Hematopoietic multipotent progenitor cell treated with erythropoietin and hydrocortisone succinate and interleukin-3 and kit ligand, for 8 days (in vitro differentiated cells): Measurements from ENCODE around the gene EVC.
"Not testable (repeated sequence)": the region's sequence is repeated elsewhere in the genome, so short reads cannot be mapped to it uniquely, and the experiment has no call there.

Experiments
- DNase-seq: peaks from one replicate; pipeline ENCODE4 v3.0.0-alpha.2; 2015

EVC gene

DNA sequence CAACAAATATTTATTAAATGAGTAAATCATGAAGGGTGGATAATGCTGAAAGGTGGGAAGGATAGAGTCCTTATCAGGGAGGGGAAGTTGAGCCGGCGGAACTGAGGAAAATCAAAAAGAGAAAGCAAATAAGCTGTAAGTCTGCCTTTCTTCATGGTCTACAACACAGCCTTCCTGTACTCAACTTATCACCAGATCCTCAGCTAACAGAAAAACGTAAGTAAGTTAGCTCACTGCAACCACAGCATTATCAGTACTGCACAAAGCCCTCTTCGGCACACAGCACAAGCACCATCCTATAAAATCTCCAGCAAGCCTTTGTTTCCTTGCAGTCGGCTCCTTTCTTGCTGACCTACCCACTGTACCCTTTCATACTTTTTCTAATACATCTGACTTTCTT lies 111.6 kb downstream of the EVC start:
- DNase-seq: peak; percentile 88

DNA sequence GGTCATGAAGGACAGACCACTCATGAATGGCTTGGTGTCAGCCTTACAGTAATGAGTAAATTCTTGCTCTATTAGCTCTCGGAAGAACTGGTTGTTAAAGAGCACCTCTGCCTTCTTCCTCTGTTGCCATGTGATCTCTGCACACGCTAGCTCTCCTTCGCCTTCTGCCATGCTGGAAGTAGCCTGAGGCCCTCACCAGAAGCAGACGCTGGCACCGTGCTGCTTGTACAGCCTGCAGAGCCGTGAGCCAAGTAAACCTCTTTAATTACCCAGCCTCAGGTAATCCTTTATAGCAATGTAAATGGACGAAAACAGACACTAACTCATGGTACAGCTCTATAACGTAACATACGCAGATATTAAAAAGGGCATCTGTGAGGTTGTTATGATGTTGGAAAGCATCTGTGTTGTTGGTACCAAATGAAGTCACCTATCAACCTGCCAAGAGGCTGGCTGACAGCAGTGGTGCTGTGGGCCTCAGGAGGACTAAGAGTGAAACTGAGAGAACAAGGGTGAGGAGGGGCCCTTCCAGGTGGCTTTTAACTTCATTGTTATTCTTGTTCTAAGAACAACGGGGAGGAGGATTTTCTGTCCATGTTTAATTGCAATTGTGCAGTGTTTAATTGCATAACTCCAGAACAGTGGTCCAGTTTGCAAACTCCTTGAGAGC lies 112.7 kb downstream of the EVC start:
- no peak for DNase-seq

DNA sequence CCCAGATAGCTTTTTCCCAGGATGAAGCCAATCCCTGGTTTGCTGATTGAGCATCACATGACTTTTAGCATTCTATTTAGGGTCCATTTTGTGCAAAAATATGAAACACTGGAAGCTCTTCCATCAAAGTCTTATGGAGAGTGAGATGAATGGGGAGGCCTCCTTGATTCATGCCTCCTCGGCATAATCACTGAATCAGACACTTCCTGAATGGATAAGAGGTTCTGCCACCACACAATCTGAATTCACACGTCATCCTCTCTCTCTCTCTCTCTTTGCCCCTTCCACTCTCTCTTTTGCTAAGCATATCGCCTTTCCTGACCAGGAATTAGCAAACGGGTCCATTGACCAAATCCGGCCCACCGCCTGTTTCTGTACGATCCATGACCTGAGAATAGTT lies 113.2 kb downstream of the EVC start:
- DNase-seq: peak; percentile 17

DNA sequence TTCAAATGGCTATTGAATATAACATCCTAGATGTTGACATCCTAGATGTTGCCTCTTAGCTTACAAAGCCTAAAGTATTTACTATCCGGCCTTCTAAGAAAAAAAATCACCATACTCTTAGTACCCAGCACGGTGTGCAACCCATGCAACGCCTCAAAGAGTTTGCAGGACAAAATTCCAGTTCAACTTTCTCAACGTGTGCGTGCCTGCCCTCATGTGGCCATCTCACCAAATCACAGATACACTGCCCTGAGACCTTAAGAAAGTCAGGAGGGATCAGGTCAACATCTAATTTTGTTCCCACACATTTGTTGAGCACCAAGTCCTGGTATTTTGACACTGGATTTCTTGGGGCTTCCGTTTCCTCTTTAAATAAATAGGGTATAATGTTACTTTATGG lies 113.6 kb downstream of the EVC start:
- DNase-seq: peak; percentile 74

DNA sequence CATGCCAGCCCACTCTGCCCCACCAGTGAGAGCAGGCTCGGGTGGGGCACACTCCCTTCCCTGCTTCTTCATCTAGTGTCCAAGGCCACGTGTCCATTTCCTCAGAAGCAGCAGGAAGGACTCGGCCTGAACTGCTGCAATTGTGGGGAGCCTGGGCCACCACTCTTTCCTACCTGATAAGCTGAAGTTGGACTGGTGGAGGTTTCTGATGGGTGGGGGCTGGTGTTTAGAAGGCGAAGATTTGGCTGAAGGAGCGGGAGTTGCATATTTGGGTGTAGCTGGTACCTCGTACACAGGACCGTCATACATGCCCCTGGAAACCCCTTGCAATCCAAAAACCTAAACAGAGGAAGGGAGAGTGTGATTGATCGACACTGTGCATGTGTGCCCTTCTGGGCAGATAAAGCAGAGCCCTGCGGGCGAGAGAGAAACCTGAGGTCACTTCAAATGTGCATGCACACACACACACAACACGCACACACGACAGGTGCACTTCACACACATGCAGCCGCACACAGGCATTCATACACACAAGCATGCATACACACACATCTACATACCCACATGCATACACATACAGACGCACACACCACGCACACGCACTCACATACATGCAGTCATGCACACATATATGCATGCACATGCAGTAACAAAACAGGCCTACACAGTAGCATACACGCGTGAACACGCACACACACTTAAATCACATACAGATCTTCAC lies 114.5 kb downstream of the EVC start:
- peak; percentile 41 for DNase-seq

DNA sequence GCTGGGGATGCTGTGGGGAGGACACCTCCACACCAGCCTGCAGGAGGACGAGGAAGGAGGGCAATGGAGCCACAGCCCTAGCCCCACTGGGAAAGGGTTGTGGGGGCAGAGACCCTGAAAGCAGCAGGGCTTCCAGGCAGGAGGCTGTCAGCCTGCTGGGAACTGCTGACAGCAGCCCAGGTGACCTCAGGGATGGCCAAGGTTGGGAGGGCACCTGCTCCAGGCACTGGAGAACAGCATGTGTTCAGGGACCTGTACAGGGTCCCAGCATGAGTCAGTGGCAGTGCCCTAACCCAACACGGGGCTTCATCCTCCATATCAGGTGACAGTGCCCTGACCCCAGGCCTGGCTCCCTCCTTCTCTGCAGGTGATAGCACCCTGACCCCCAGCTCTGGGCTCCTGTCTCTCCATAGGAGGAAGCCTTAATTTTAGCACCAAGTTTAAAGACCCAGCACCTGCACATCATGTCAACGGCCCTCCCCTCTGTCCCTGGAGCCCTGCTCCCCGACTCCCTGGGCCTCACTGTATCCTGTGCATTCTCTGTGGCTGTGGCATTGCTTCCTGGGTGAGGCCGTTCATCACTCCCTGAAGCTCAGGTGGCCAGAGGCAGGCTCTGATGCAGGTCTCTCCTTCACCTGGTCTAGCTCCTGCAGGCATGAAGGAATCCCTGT lies 115.6 kb downstream of the EVC start:
- DNase-seq: no peak

DNA sequence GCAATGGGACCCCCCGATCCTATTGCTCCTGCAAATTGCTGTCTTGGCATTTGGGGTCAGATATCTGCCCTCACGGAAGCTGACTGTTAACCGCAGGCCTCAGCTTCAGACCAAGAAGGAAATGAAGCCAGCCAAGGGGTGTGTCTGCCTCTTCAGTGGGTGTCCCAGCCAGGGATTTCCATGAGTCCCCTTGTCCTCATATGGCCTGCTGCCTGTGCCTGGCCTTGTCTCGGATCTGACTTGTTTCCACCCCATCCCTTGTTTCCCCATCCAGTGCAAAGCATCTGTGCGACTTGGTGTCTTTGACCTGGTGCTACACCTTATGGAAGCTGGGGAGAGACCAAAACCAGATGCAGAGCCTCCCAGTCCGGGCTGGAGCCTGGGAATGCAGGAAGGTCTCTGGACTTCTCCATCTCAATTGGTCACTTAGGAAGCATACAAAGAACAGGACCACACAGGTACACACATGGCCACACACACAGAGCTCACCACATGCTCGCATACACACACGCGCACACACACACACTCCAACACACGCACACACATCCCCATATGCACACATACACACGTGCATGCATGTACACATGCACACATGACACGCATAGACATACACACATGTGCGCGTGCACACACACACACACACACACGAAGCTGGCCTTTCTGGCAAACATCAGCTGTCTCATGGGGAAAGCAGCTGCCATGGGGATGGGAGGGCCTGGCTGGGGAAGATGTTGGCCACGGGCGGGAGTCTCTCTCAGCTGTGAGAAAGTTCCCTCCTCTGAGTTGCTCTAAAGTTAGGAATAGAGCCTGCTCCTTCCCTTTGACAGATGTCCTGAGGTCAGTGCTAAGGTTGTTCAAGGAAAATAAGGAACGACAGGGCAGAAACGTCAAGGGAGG lies 116.4 kb downstream of the EVC start:
- peak; percentile 74 for DNase-seq

DNA sequence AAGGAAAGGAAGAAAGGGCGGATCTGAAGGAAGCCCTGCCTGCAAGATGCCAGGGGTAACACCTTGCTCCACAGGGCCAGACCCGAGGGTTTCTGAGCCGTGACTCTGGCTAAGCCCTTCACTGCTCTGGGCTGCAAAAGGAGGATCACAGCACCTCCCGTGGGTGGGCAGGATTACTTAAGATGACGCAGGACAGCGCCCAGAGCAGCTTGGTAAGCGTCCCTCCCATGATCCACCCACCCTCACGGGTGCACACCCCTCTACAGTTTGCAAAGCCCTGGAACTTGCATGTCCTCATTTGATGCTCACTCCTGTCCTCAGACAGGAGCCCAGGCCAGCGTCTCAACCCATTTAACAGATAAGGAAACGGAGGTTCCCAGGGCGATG lies 117.0 kb downstream of the EVC start:
- DNase-seq: no peak

DNA sequence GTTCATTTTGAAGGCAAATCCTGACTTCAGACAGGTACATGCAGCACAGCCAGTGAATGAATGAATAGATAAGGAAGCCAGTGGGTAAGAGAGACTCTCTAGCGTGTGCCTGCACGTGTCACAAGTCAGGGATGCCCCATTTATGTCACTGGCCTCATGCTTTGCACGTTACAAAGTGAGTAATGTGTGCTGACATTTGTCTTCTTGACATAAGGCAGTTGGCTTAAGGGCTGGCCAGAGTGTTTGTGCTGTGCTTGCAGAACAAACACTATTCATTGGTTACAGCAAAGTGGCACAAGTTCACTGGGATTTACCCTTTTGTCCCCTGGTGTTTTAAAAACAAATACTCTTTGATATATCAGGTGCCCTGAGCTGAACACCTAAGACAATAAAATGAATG lies 125.9 kb downstream of the EVC start:
- DNase-seq: no peak

DNA sequence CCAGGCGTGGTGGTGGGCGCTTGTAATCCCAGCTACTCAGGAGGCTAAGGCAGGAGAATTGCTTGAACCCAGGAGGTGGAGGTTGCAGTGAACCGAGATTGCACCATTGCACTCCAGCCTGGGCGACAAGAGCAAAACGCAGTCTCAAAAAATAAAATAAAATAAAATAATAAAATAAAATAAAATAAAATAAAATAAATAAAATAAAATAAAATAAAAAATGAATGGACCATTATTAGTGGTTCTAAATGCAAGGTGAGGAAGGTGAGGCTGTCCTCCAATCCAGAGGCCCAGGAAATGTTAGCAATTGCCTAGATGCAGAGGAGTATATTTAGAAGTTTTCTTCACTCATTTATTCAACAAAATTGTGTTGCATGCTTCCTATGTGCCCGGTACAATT lies 126.5 kb downstream of the EVC start:
- not testable (repeated sequence) for DNase-seq

DNA sequence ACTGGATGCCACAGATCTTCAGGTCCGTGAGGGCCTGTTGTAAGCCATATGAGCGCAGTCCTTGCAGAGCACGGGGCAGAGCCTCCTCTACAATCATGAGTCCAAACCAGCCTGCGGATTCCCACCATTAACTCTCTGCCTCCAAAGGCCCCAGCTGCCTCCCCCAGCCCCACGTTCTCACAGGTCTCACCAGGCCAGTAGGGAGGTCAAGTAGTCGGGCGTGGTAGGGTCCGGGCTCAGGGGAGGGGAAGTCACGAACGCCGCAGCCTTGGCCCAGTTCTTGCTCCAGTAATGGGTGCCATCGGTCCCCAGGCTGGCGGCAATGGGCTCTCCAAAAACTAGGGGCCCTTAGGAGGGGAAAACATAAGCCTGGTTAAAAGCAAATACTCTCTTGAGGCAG lies 128.3 kb downstream of the EVC start:
- no peak for DNase-seq

DNA sequence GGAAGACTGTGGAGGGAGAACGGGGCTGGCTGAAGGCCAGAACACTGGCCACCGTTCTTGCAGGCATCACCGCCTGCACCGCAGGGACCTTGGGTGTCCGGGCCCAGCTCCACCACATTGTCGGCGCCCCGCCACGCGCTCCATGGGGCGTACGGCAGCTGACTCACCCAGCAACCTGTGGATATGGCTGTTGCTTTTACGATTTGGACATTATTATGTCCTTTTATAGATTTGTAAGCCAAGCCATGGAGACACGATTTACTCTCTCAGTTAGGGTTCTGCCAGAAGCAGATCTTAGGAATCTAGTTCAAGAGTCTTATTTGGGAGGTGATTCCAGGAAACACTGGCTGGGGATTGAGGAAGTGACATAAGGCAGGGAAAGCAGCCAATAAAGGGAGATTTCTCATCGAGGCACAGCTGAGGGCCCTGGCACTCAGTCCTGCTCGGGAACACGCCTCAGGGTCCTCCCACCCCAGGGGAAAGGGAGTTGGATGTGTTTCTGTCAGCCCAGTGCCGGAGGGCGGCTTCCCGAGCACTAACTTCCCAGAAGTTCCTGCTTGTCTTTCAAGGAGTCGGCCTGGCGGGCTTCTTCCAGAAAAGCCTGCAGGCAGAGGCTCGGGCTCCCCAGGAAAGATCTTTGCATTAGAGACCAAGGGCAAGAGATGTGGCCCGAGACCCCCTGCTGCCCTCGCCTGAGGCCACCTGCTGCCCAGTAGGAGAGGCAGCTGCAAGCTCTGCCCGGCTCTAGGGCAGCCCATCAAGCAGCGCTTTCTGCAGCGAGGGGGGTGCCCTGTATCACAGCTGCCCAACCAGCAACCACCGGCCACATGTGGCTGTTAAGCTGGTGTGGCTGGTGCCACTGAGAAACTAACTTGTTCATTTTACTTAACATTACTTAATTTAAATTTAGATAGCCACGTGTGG lies 129.0 kb downstream of the EVC start:
- DNase-seq: no peak

DNA sequence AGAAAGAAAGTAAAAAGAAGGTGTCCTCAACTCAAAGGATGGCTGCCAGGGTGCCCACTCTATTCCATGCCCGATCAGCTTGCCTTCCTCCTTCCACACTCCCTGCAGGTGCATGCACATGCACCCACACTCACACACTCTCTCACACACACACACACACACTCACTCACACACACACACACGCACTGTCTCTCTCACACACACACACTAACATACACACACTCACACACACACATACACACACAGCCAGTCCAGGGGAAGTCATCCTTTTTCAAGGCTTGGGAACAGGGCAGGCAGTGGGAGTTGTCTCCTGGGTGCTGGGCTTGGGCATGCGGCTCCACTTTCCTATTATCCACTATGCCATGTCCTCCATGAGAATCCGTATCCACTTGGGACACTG lies 131.5 kb downstream of the EVC start:
- no peak for DNase-seq

DNA sequence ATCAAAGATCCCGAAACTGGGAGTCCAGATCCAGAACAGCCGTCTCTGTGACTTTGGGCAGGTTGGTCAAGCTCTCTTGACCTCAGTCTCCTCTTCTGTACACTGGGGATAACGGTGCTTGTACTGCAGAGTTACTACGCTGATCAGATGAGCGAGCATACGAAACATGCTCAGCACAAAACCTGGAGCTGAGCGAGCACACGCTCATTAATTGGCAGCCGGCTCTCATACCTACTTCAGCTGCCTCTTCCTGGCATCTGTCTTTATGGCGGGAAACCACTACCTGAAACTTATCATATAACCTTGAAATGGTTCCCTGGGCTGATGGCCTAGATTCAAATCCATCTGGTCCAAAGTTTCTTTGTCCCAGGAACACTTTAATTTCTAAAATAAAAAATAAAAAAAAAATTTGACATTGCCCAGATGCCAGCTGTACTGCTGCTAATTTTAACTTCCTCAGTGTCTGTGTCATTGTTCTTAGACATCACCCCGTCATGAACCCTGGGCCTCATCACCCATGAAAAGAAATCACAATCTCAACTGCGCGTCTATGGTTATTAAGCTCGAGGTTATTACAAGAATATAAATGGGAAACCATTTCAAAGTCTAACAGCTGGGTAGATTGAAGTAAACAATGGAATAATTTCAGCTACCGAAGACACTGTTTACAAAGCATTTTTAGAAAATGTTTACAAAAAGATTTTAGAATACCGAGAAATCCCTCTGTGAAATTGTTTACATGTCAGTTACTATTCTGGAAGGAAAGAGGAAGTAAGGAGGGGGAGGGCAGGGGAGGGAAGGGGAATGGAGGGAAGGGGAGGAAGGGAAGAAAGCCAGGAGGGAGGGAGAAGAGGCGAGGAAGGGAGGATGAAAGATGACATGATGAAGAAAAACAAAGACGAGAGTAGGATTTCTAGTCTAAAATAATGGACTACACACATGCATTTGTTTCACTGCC lies 132.9 kb downstream of the EVC start:
- no peak for DNase-seq

DNA sequence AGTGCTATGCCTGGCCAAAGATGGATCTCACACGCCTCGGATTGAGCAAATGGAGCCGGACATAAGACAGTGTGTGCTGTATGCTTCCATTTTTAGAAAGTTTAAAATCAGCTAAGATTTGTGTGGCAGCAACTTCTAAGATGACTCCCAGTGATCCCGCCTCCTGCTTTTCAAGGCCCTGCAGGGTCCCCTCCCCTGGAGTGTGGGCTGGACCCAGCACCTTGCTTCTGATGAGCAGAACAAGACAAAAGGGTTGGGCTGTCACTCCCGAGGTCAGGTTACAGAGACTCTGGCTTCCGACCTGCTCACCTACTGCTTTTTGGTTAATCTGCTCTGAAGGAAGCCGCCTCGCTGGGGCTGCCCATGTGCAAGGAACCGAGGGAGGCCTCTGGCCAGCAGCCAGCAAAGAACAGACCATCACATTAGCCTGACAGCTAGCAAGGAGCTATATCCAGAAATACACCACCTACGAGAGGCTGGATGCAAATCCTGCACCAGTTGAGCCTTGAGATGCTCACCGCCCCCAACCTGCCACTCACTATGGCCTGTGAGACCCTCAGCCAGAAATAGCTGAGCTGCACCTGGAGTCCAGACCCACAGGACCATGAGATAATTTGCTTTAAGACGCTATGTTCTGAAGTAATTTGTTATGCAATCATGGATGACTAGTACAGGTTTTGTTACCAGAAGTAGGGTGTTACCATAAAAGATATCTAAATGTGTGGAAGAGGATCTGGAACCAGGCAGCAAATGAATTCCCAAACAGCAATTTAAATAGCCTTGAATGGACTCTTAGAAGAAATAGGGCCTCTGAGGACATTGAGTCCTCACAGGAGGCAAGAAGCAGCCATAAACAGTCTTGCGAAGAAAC lies 134.3 kb downstream of the EVC start:
- no peak for DNase-seq

DNA sequence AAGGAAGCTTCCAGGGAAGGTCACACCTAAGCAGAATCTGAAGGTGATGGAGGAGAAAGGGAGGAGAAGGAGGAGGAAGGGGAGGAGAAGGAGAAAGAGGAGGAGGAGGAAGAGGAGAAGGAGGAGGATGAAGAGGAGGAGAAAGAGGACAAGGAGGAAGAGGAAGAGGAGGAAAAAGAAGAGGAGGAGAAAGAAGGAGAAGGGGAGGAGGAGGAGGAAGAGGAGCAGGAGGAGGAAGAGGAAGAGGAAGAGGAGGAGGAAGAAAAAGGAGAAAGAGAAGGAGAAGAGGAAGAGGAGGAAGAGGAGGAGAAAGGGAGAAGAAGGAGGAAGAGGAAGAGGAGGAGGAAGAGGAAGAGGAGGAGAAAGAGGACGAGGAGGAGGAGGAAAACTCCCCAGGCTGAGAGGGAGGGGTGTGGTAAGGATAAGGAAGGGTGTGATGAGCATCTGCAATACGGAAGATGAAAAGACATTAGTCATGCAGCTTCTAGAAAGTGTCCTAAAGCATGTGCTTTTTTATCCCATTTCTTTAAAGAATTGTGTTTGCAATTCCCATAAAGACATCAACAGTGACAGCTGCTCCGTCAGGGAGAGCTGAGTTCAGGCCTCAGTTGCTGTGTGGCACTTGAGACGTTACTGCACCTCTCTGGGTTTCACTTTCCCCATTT lies 140.8 kb downstream of the EVC start:
- no peak for DNase-seq

DNA sequence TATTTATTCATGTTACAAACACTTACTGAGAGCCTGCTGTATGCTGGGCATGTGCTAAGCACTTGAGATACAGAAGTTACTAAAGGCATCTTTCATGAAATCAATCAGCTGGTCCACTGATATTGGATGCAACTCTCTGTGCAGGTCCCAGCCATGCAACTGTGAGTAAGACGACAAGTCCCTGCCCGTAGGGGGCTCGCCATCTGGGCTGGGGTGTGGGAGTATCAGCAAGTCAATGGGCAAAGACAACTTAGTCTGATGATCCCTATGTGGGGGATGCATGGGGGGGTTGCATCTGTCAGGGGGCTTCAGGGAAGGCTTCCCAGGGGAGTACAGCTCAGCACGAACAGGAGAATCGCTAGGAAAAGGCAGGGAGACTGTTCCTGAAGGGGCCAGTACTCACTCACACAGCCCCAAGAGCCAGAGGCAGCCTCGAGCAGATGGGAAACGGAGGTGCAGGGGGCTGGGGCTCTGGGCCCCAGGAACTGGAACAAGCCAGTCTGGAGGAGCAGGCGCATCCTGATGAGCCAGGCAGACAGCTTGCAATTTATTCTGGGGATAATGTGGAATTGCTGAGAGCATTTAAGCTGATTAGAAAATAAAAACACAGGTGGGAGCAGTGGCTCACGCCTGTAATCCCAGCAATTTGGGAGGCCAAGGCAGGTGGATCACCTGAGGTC lies 141.7 kb downstream of the EVC start:
- no peak for DNase-seq

DNA sequence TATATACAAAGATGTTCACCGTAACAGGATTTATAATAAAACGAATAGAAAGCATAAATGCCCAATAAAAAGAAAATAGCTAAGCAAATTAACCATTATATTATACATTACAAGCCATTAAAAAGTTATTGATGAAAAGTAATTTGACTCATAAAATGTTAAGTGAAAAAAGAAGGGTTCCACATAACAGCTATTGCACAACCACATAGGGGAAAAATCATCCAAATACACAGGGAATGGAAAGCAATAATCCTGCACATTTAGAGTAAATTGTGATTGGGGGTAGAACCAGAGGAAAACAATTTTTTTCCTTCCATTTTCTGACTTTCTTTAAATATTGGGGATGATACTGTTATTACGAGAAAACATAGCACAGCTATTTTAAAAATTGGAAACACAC lies 143.9 kb downstream of the EVC start:
- no peak for DNase-seq

DNA sequence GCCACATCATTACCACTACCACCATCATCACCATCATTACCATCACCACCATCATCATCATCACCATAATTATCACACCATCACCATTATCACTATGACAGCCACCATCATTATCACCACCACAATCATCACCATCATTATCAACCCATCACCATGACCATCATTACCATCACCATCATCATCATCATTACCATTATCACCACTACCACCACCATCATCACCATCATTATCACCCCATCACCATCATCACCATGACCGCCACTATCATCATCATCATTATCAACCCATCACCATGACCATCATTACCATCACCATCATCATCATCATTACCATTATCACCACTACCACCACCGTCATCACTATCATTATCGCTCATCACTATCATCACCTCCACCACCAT lies 145.4 kb downstream of the EVC start:
- not testable (repeated sequence) for DNase-seq
